IMR-90 (cell line): ENCODE measurements around the gene PLA2G2F. TPM values are rescaled to one million over a fixed set of nuclear protein-coding genes. Genes with fewer than 3 reads are reported as not detected.

ENCODE experiments used
- ATAC-seq: fragments of 200-7000 bp; cut with Tn5 transposase; 2 replicates; pipeline ENCODE4 v1.9.1; 2020; ENCODE audit warnings: low read depth, mild to moderate bottlenecking, moderate library complexity
- BruUV-seq: library from RNA; stranded (reverse); fragments of 400-500 nt; replicated peaks from 2 replicates; lab custom pipeline; 2021; lab: Mats Ljungman, UMichigan
- CTCF ChIA-PET: fragments of 300-600 bp; formaldehyde crosslinking; extraction: SDS; loops from one replicate; lab custom pipeline; 2021; ENCODE audit warnings: antibody characterized with exemption; lab: Yijun Ruan, JAX
- POLR2A ChIA-PET: fragments of 300-600 bp; sonication (Branson Sonifier 250); formaldehyde crosslinking; loops from one replicate; lab custom pipeline; 2022; ENCODE audit warnings: antibody characterized with exemption; ENCODE audit not compliant: unreplicated experiment; lab: Charles Lee
- DNase-seq: peaks from one replicate; pipeline ENCODE4 v3.0.0; 2013
- H2AFZ ChIP-seq: replicated peaks from 2 replicates; pipeline ENCODE3; 2013; ENCODE audit warnings: low read length, mild to moderate bottlenecking; ENCODE audit not compliant: poor library complexity
- H2AK5ac ChIP-seq: 2 replicates; pipeline ENCODE4 v1.6.1; 2013; ENCODE audit warnings: low read depth, low read length, inconsistent platforms
- H2AK9ac ChIP-seq: replicated peaks from 2 replicates; pipeline ENCODE3; 2013; ENCODE audit warnings: mild to moderate bottlenecking, low read depth, low read length, moderate library complexity; ENCODE audit not compliant: poor library complexity
- H2BK120ac ChIP-seq: 2 replicates; pipeline ENCODE4 v1.6.1; 2013; ENCODE audit warnings: low read depth, low read length, inconsistent platforms
- H2BK15ac ChIP-seq: 3 replicates; pipeline ENCODE4 v1.6.1; 2013; ENCODE audit warnings: low read depth, low read length, inconsistent platforms
- H2BK20ac ChIP-seq: 2 replicates; pipeline ENCODE4 v1.6.1; 2013; ENCODE audit warnings: low read depth, mild to moderate bottlenecking, inconsistent platforms, low read length, moderate library complexity
- H2BK5ac ChIP-seq: 2 replicates; pipeline ENCODE4 v1.6.1; 2013; ENCODE audit warnings: mild to moderate bottlenecking, low read depth, low read length, inconsistent platforms; ENCODE audit not compliant: poor library complexity, severe bottlenecking
- H3K14ac ChIP-seq: replicated peaks from 2 replicates; pipeline ENCODE4 v1.6.1; 2013; ENCODE audit warnings: low read depth, low read length, inconsistent platforms
- H3K18ac ChIP-seq: 2 replicates; pipeline ENCODE4 v1.6.1; 2013; ENCODE audit warnings: low read depth, low read length, control low read depth
- H3K23ac ChIP-seq: 2 replicates; pipeline ENCODE4 v1.6.1; 2013; ENCODE audit warnings: low read depth, low read length, inconsistent platforms
- H3K27ac ChIP-seq: 2 replicates; pipeline ENCODE4 v1.5.1; 2013; ENCODE audit warnings: mild to moderate bottlenecking, control low read depth, low read length; ENCODE audit not compliant: insufficient read depth
- H3K27me3 ChIP-seq: 2 replicates; pipeline ENCODE4 v1.6.1; 2013; ENCODE audit warnings: low read length; ENCODE audit not compliant: control insufficient read depth, insufficient read depth
- H3K36me3 ChIP-seq: 2 replicates; pipeline ENCODE4 v1.6.1; 2013; ENCODE audit warnings: low read length, mixed read lengths; ENCODE audit not compliant: control insufficient read depth, insufficient read depth
- H3K4ac ChIP-seq: 2 replicates; pipeline ENCODE4 v1.6.1; 2013; ENCODE audit warnings: low read depth, low read length, inconsistent platforms
- H3K4me1 ChIP-seq: 2 replicates; pipeline ENCODE4 v1.6.1; 2013; ENCODE audit warnings: low read length, mixed read lengths; ENCODE audit not compliant: control insufficient read depth, insufficient read depth
- H3K4me2 ChIP-seq: 2 replicates; pipeline ENCODE4 v1.6.1; 2013; ENCODE audit warnings: low read depth, mild to moderate bottlenecking, control low read depth, low read length, moderate library complexity
- H3K4me3 ChIP-seq: 2 replicates; pipeline ENCODE4 v1.5.1; 2013; ENCODE audit warnings: low read depth, mild to moderate bottlenecking, control low read depth, low read length, moderate library complexity; ENCODE audit not compliant: insufficient read depth
- H3K56ac ChIP-seq: 2 replicates; pipeline ENCODE4 v1.6.1; 2013; ENCODE audit warnings: low read length, inconsistent platforms; ENCODE audit not compliant: insufficient read depth; ENCODE audit errors: extremely low read depth
- H3K79me1 ChIP-seq, 2 experiments: 2 replicates each; pipeline ENCODE4 v1.6.1; 2013; ENCODE audit warnings: low read length in 2 of 2, inconsistent platforms in 1 of 2, low read depth in 1 of 2
- H3K9ac ChIP-seq: 2 replicates; pipeline ENCODE4 v1.6.1; 2013; ENCODE audit warnings: low read depth, low read length, control low read depth
- H3K9me1 ChIP-seq: 2 replicates; pipeline ENCODE4 v1.6.1; 2013; ENCODE audit warnings: low read length, inconsistent platforms; ENCODE audit not compliant: insufficient read depth
- H3K9me3 ChIP-seq: 2 replicates; pipeline ENCODE4 v1.6.1; 2013; ENCODE audit warnings: low read length; ENCODE audit not compliant: control insufficient read depth, insufficient read depth
- H4K20me1 ChIP-seq: 2 replicates; pipeline ENCODE4 v1.6.1; 2013; ENCODE audit warnings: low read length, inconsistent platforms; ENCODE audit not compliant: insufficient read depth
- H4K5ac ChIP-seq: 2 replicates; pipeline ENCODE4 v1.6.1; 2013; ENCODE audit warnings: mild to moderate bottlenecking, low read depth, low read length, control low read depth
- H4K8ac ChIP-seq, 2 experiments: 2 replicates each; pipeline ENCODE4 v1.6.1; 2013; ENCODE audit warnings: low read depth in 2 of 2, low read length in 2 of 2, control low read depth in 1 of 2, inconsistent platforms in 1 of 2
- H4K91ac ChIP-seq: 2 replicates; pipeline ENCODE4 v1.6.1; 2013; ENCODE audit warnings: low read depth, low read length, inconsistent platforms; ENCODE audit not compliant: insufficient read depth
- BHLHE40 ChIP-seq: fragments of 150-350 bp; IDR thresholded peaks from 2 replicates; pipeline ENCODE4 v1.6.1; 2016; ENCODE audit warnings: mild to moderate bottlenecking, low read depth, low read length
- CEBPB ChIP-seq: IDR thresholded peaks from 2 replicates; pipeline ENCODE4 v1.6.1; 2012; ENCODE audit warnings: low read depth, low read length, improper control_type of control experiment
- CTCF ChIP-seq: conservative IDR thresholded peaks from 2 replicates; pipeline ENCODE4 v1.5.1; 2012; ENCODE audit warnings: mild to moderate bottlenecking, low read depth, low read length, improper control_type of control experiment
- ELK1 ChIP-seq: fragments of 150-350 bp; IDR thresholded peaks from 2 replicates; pipeline ENCODE4 v1.6.1; 2016; ENCODE audit warnings: low read depth, mild to moderate bottlenecking, low read length, moderate library complexity, borderline replicate concordance
- MAFK ChIP-seq: IDR thresholded peaks from 2 replicates; pipeline ENCODE4 v1.6.1; 2012; ENCODE audit warnings: low read depth, low read length, improper control_type of control experiment
- MAZ ChIP-seq: IDR thresholded peaks from 2 replicates; pipeline ENCODE4 v1.6.1; 2012; ENCODE audit warnings: low read depth, mild to moderate bottlenecking, low read length, improper control_type of control experiment, moderate library complexity, borderline replicate concordance
- NFE2L2 ChIP-seq: fragments of 150-350 bp; IDR thresholded peaks from 2 replicates; pipeline ENCODE4 v1.6.1; 2016; ENCODE audit warnings: low read depth, mild to moderate bottlenecking, low read length
- POLR2A ChIP-seq: IDR thresholded peaks from 2 replicates; pipeline ENCODE4 v1.6.1; 2012; ENCODE audit warnings: mild to moderate bottlenecking, low read depth, low read length
- RCOR1 ChIP-seq: IDR thresholded peaks from 2 replicates; pipeline ENCODE4 v1.6.1; 2012; ENCODE audit warnings: mild to moderate bottlenecking, low read length, improper control_type of control experiment; ENCODE audit not compliant: insufficient replicate concordance
- RFX5 ChIP-seq: IDR thresholded peaks from 2 replicates; pipeline ENCODE4 v1.8.0; 2012; ENCODE audit warnings: low read depth, mild to moderate bottlenecking, low read length, moderate library complexity
- SMC3 ChIP-seq: fragments of 150-350 bp; IDR thresholded peaks from 2 replicates; pipeline ENCODE4 v1.6.1; 2016; ENCODE audit warnings: low read depth, mild to moderate bottlenecking, antibody characterized with exemption, low read length, moderate library complexity
- USF2 ChIP-seq: fragments of 150-350 bp; IDR thresholded peaks from 2 replicates; pipeline ENCODE4 v1.6.1; 2017; ENCODE audit warnings: mild to moderate bottlenecking, antibody characterized with exemption, low read length, low read depth
- WGBS, 2 experiments: methylation state at CpG; one replicate each; pipeline versions ENCODE4 v1.1.5 to v1.1.7; 2013; ENCODE audit warnings: missing lambda C conversion rate in 2 of 2; ENCODE audit not compliant: insufficient read length in 1 of 2; ENCODE audit errors: extremely low coverage in 2 of 2; 5-methylcytosine and 5-hydroxymethylcytosine counted together
- dilution Hi-C: fragments of 300-500 bp; cut with HindIII; formaldehyde crosslinking; loops from one replicate; pipeline ENCODE4 v1.14.3; 2018; ENCODE audit warnings: low sequenced_read_pairs; ENCODE audit not compliant: unreplicated experiment
- in situ Hi-C: fragments of 300-500 bp; cut with MboI; formaldehyde crosslinking; loops from 3 replicates; pipeline ENCODE4 v1.14.3; 2019; ENCODE audit warnings: low sequenced_read_pairs, inconsistent platforms, mixed read lengths
- intact Hi-C: fragments of 100-400 bp; cut with micrococcal nuclease; formaldehyde crosslinking; loops from 2 replicates; pipeline ENCODE4 v1.10.0; 2022
- polyA plus RNA-seq, 3 experiments: library from polyadenylated mRNA; depleted of rRNA; stranded (reverse); fragments of >200 nt; gene quantifications; 2 replicates each; pipeline ENCODE4 v1.2.3, GENCODE V29; 2012; ENCODE audit warnings: low replicate concordance in 1 of 3
- total RNA-seq: library from RNA; depleted of rRNA; stranded (reverse); fragments of >200 nt; gene quantifications from 2 replicates; pipeline ENCODE4 v1.2.3, GENCODE V29; 2012

PLA2G2F gene
- total and polyA plus RNA-seq, 2 of the 4 experiments (the other 2 are of a cell fraction): not detected

- H3K4me1 ChIP-seq: no peaks in the 10 kb centered on the region
- ATAC-seq (no peak), DNase-seq (no peak)
- TF ChIP-seq RFX5: no peak
- no peak for TF ChIP-seq SMC3
- no peak for TF ChIP-seq RCOR1
- no peak for TF ChIP-seq ELK1
- no peak for TF ChIP-seq POLR2A
- no peak for TF ChIP-seq MAFK
- TF ChIP-seq USF2: no peak
- TF ChIP-seq CEBPB: no peak
- TF ChIP-seq CTCF: no peak
- no peak for TF ChIP-seq NFE2L2
- no peak for TF ChIP-seq BHLHE40
- no peak for TF ChIP-seq MAZ
- no peak overlapping the region for H3K4me3 ChIP-seq
- 53% methylated on average over 2 of the region's 6 CpGs; no CpG with 5 or more reads in 1 of the 2 experiments for WGBS, 2 experiments
- CTCF ChIA-PET: no interaction called here
- no peak overlapping the region for H3K4ac ChIP-seq
- H4K20me1 ChIP-seq: no peaks in the 10 kb centered on the region
- no peak overlapping the region for H4K5ac ChIP-seq
- no peaks in the 10 kb centered on the region for H3K9me3 ChIP-seq
- no peak overlapping the region for H3K9ac ChIP-seq
- H4K8ac ChIP-seq: no peak overlapping the region
- POLR2A ChIA-PET: no interaction called here
- BruUV-seq: no TSS peak
- H3K4me2 ChIP-seq: no peak overlapping the region
- intact Hi-C loops: no loop called here
- in situ Hi-C loops: no loop called here
- H3K27ac ChIP-seq: no peak overlapping the region
- dilution Hi-C loops: no loop called here
- no peaks in the 10 kb centered on the region for H3K36me3 ChIP-seq
- peak overlapping the region; percentile 37 for H2AFZ ChIP-seq
- H2AK5ac ChIP-seq: no peak overlapping the region
- no peak overlapping the region for H3K18ac ChIP-seq
- no peaks in the 10 kb centered on the region for H3K79me1 ChIP-seq
- H4K91ac ChIP-seq: no peak overlapping the region
- H3K27me3 ChIP-seq: peaks cover 45% of the 10 kb centered on the region
- no peak overlapping the region for H2BK15ac ChIP-seq
- no peak overlapping the region for H3K56ac ChIP-seq
- H2BK20ac ChIP-seq: no peak overlapping the region
- H2BK120ac ChIP-seq: no peak overlapping the region
- no peaks in the 10 kb centered on the region for H3K9me1 ChIP-seq
- no peak overlapping the region for H2BK5ac ChIP-seq
- H3K14ac ChIP-seq: no peak overlapping the region
- H2AK9ac ChIP-seq: no peak overlapping the region
- no peak overlapping the region for H3K23ac ChIP-seq
These were observed 58.2 kb downstream of the PLA2G2F start for GRCh38 chr1:20197329-20197791.
